GM23338 (cell line): Measurements from ENCODE around the gene SP8. TPM values are rescaled to one million over a fixed set of nuclear protein-coding genes. Genes with fewer than 3 reads are reported as not detected.

Experiments
- EZH2phosphoT487 ChIP-seq: fragments of 200-600 bp; sonication (generic); IDR thresholded peaks from one replicate; pipeline ENCODE4 v1.8.1; 2018; ENCODE audit warnings: antibody characterized with exemption; ENCODE audit not compliant: unreplicated experiment
- polyA plus RNA-seq: library from polyadenylated mRNA; unstranded; fragments of >200 nt; fragmentation: Nextera tagmentation; extraction: Ambion mirVana; gene quantifications from 2 replicates; pipeline ENCODE4 v1.2.1, GENCODE V29; 2016
- total RNA-seq: library from RNA; depleted of rRNA; stranded (reverse); fragments of >200 nt; shearing (Covaris generic); gene quantifications from 2 replicates; pipeline ENCODE4 v1.2.3, GENCODE V29; 2014; rRNA removed

SP8 gene
- total and polyA plus RNA-seq, 2 experiments from 2014 or later, result 3.7 to 6.7 TPM

DNA sequence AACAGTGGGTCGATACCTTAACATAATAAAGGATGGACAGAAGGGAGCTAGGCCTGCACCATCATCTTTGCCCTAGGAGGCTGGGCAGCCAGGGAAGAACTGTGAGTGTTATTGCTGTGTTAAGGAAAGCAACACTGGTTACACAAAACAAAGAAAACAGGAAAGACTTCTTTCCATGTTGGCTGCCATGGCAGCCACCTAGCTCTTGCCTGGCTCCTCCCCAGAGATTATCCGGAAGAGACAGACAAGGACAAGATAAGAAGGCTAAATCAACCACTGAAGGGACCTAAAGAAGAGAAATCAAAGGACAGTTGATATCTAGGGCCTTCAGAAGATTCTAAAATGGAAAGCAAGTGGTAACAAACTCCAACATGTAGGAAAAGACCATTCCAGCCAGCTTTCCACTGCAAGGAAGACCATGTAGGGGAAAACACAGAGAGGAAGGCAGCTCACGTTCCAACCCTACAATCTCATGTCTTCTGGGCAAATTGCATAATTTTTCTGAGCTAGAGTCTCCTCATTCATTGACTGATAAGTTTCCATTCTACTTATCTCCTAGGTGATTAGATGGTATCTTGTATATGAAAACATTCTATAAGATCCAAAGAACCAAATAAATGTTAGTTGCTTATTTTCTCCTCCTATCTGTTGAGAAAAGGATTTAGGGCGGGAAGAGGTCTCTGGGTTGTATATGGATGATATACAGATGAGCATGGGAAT, 51.2 kb downstream of the SP8 start (continued):
- TF ChIP-seq EZH2phosphoT487, result no peak

Other genes starting within 250 kb of the SP8 start
- gene ABCB5, start 171.2 kb downstream of the SP8 start, total RNA-seq, result not detected in 2 replicates
- not detected in 2 replicates for gene ABCB5, start 171.2 kb downstream of the SP8 start, polyA plus RNA-seq